Measurements from ENCODE around the gene ZNF311. TPM values are rescaled to one million over a fixed set of nuclear protein-coding genes. Genes with fewer than 3 reads are reported as not detected.

Gene ZNF311
- total RNA-seq, 1 donor, result 1.3 TPM

GRCh38 chr6:28945349-28945748, 59.8 kb downstream of the ZNF311 start:
- TF ChIP-seq, protein P1, sequence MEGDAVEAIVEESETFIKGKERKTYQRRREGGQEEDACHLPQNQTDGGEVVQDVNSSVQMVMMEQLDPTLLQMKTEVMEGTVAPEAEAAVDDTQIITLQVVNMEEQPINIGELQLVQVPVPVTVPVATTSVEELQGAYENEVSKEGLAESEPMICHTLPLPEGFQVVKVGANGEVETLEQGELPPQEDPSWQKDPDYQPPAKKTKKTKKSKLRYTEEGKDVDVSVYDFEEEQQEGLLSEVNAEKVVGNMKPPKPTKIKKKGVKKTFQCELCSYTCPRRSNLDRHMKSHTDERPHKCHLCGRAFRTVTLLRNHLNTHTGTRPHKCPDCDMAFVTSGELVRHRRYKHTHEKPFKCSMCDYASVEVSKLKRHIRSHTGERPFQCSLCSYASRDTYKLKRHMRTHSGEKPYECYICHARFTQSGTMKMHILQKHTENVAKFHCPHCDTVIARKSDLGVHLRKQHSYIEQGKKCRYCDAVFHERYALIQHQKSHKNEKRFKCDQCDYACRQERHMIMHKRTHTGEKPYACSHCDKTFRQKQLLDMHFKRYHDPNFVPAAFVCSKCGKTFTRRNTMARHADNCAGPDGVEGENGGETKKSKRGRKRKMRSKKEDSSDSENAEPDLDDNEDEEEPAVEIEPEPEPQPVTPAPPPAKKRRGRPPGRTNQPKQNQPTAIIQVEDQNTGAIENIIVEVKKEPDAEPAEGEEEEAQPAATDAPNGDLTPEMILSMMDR (IDR thresholded peaks at IDR 0.05; ENCODE audit: insufficient read depth, low read length), result no peak
- DNase-seq (ENCODE audit: low read depth), result no peak
- H3K4me3 ChIP-seq (ENCODE audit: low read depth, low read length), result no peak overlapping the region

Small RNA genes within 50 kb of the gene (small RNA-seq; reads per million reads assigned to genes)
- gene RN7SL471P, result not detected

Other genes starting within 250 kb of the ZNF311 start
- 32.7 and 49.7 TPM in 2 replicates for gene TRIM27, start 81.3 kb downstream of the ZNF311 start, total RNA-seq (ENCODE audit: low replicate concordance)
- gene OR2W1, start 39.9 kb upstream of the ZNF311 start, total RNA-seq (ENCODE audit: low replicate concordance), result not detected in 2 replicates
- gene OR2B3, start 82.0 kb upstream of the ZNF311 start, total RNA-seq (ENCODE audit: low replicate concordance), result not detected in 2 replicates
- gene OR2J1, start 94.2 kb upstream of the ZNF311 start, total RNA-seq (ENCODE audit: low replicate concordance), result not detected in 2 replicates
- not detected in 2 replicates for gene OR2J3, start 102.7 kb upstream of the ZNF311 start, total RNA-seq (ENCODE audit: low replicate concordance)
- not detected in 2 replicates for gene OR2J2, start 165.6 kb upstream of the ZNF311 start, total RNA-seq (ENCODE audit: low replicate concordance)